ENCODE data around the gene MAEL.

Gene MAEL

GRCh38 chr1:166950156-166950555 is 38.9 kb upstream of the MAEL start:
- peaks cover 81% of the 10 kb centered on the region for H3K27me3 ChIP-seq
- TF ChIP-seq CTCF (IDR thresholded peaks at IDR 0.05), result no peak
- H3K9me3 ChIP-seq, result no peaks in the 10 kb centered on the region
- H3K4me3 ChIP-seq (ENCODE audit: low read depth in 1 of 2, low read length in 1 of 2), result no peak overlapping the region
- no peaks in the 10 kb centered on the region for H3K36me3 ChIP-seq
- peaks cover 0 to 6% of the 10 kb centered on the region in 2 experiments for H3K4me1 ChIP-seq (ENCODE audit: control insufficient read depth in 1 of 2, insufficient read depth in 1 of 2, low read depth in 1 of 2, low read length in 1 of 2)
- H3K27ac ChIP-seq, result no peak overlapping the region

GRCh38 chr1:166951050-166951449 is 38.0 kb upstream of the MAEL start:
- Histone ChIP-seq H3K9me3 (no peaks in the 10 kb centered on the region), H3K27me3 (peaks cover 72% of the 10 kb centered on the region), H3K36me3 (no peaks in the 10 kb centered on the region), H3K4me1 (ENCODE audit: control insufficient read depth in 1 of 2, insufficient read depth in 1 of 2, low read depth in 1 of 2, low read length in 1 of 2) (peaks cover 0 to 6% of the 10 kb centered on the region in 2 experiments), H3K4me3 (ENCODE audit: low read depth in 1 of 2, low read length in 1 of 2) (no peak overlapping the region), H3K27ac (no peak overlapping the region)
- TF ChIP-seq CTCF (IDR thresholded peaks at IDR 0.05), result no peak

- peaks cover 61% of the 10 kb centered on the region for H3K27me3 ChIP-seq
- TF ChIP-seq CTCF (IDR thresholded peaks at IDR 0.05), result no peak
Measured at GRCh38 chr1:166952002-166952746, 36.9 kb upstream of the MAEL start.

GRCh38 chr1:166953491-166953890 is 35.6 kb upstream of the MAEL start:
- Histone ChIP-seq H3K4me3 (ENCODE audit: low read depth in 1 of 2, low read length in 1 of 2) (no peak overlapping the region), H3K27me3 (peaks cover 48% of the 10 kb centered on the region), H3K4me1 (ENCODE audit: control insufficient read depth in 1 of 2, insufficient read depth in 1 of 2, low read depth in 1 of 2, low read length in 1 of 2) (no peaks in the 10 kb centered on the region), H3K27ac (no peak overlapping the region), H3K36me3 (no peaks in the 10 kb centered on the region), H3K9me3 (no peaks in the 10 kb centered on the region)
- no peak for TF ChIP-seq CTCF (IDR thresholded peaks at IDR 0.05)

More at GRCh38 chr1:166952002-166952746, 36.9 kb upstream of the MAEL start:
- Histone ChIP-seq H3K9me3 (no peaks in the 10 kb centered on the region), H3K36me3 (no peaks in the 10 kb centered on the region), H3K27ac (no peak overlapping the region), H3K4me3 (ENCODE audit: low read depth in 1 of 2, low read length in 1 of 2) (no peak overlapping the region), H3K4me1 (ENCODE audit: control insufficient read depth in 1 of 2, insufficient read depth in 1 of 2, low read depth in 1 of 2, low read length in 1 of 2) (peaks cover 0 to 6% of the 10 kb centered on the region in 2 experiments)

- no peaks in the 10 kb centered on the region for H3K9me3 ChIP-seq
- no peaks in the 10 kb centered on the region for H3K36me3 ChIP-seq
- no peaks in the 10 kb centered on the region for H3K4me1 ChIP-seq (ENCODE audit: control insufficient read depth in 1 of 2, insufficient read depth in 1 of 2, low read depth in 1 of 2, low read length in 1 of 2)
- peaks cover 28% of the 10 kb centered on the region for H3K27me3 ChIP-seq
- H3K27ac ChIP-seq, result no peak overlapping the region
- no peak for TF ChIP-seq CTCF (IDR thresholded peaks at IDR 0.05)
- no peak overlapping the region for H3K4me3 ChIP-seq (ENCODE audit: low read depth in 1 of 2, low read length in 1 of 2)
Measured at GRCh38 chr1:166956057-166956850, 32.8 kb upstream of the MAEL start.

All from neutrophil (primary cell).